K562 (cell line): ENCODE results near the gene UBL7. TPM values are rescaled to one million over a fixed set of nuclear protein-coding genes. Genes with fewer than 3 reads are reported as not detected.
A peak's percentile ranks its signal among the peaks of the same experiment; 100 is the strongest.

ENCODE experiments used
- ATAC-seq: fragments of 200-7000 bp; cut with Tn5 transposase; 3 replicates; pipeline ENCODE4 v1.9.1; 2020; ENCODE audit warnings: moderate library complexity
- BruUV-seq: library from RNA; stranded (reverse); fragments of 400-500 nt; replicated peaks from 2 replicates; lab custom pipeline; 2021; lab: Mats Ljungman, UMichigan
- CTCF ChIA-PET: fragments of 300-600 bp; formaldehyde crosslinking; extraction: SDS; loops from one replicate; lab custom pipeline; 2021; ENCODE audit warnings: low intra/inter-chr PET ratio; lab: Yijun Ruan, JAX
- POLR2A ChIA-PET: fragments of 300-600, 350-650 bp; sonication (Branson Sonifier 250); formaldehyde crosslinking; extraction: SDS; loops from one replicate; lab custom pipeline; 2021; ENCODE audit warnings: antibody characterized with exemption, inconsistent platforms; lab: Yijun Ruan, JAX
- DNase-seq, 4 experiments: peaks; one replicate each; pipeline versions ENCODE4 v3.0.0 to v3.0.0-alpha.2; 2011 to 2018; ENCODE audit warnings: low spot score in 3 of 4, mixed read lengths in 3 of 4; ENCODE audit errors: extremely low read depth in 1 of 4
- FAIRE-seq: peaks from 2 replicates; lab custom pipeline; 2011; peaks lifted over from hg19 to GRCh38; lab: Jason Lieb, UNC
- H2AFZ ChIP-seq: 2 replicates; pipeline ENCODE4 v1.6.0; 2011; ENCODE audit warnings: low read depth, low read length, control low read depth, inconsistent platforms
- H3K27ac ChIP-seq: fragments of 200-600 bp; 3 replicates; pipeline ENCODE4 v1.8.0; 2011; ENCODE audit warnings: low read depth, mild to moderate bottlenecking, control low read depth, inconsistent platforms, low read length, moderate library complexity, mixed read lengths; ENCODE audit errors: extremely low read depth
- H3K27me3 ChIP-seq, 2 experiments: fragments of 300-600 bp in 1 of 2; 2 replicates in 1 of 2; 3 replicates in 1 of 2; pipeline versions ENCODE4 v1.6.0 to v1.8.0; 2011; ENCODE audit warnings: inconsistent platforms in 2 of 2, low read length in 2 of 2, mild to moderate bottlenecking in 1 of 2, mixed read lengths in 1 of 2, moderate library complexity in 1 of 2; ENCODE audit not compliant: control insufficient read depth in 2 of 2, insufficient read depth in 2 of 2
- H3K36me3 ChIP-seq: fragments of 300-600 bp; 3 replicates; pipeline ENCODE4 v1.8.0; 2011; ENCODE audit warnings: mild to moderate bottlenecking, low read length, inconsistent platforms; ENCODE audit not compliant: control insufficient read depth, insufficient read depth
- H3K4me1 ChIP-seq, 2 experiments: fragments of 200-600 bp in 1 of 2; replicated peaks in 1 of 2; 2 replicates in 1 of 2; 3 replicates in 1 of 2; pipeline versions ENCODE4 v1.5.1 to v1.8.0; 2011; ENCODE audit warnings: inconsistent platforms in 2 of 2, low read length in 2 of 2, mild to moderate bottlenecking in 1 of 2, mixed read lengths in 1 of 2, moderate library complexity in 1 of 2; ENCODE audit not compliant: control insufficient read depth in 2 of 2, insufficient read depth in 2 of 2
- H3K4me2 ChIP-seq: 2 replicates; pipeline ENCODE4 v1.6.1; 2011; ENCODE audit warnings: low read length, control low read depth, inconsistent platforms, mixed read lengths; ENCODE audit not compliant: insufficient read depth
- H3K4me3 ChIP-seq: fragments of 200-600 bp; sonication (generic), shearing (Covaris generic); 2 replicates; pipeline ENCODE4 v1.5.1; 2016; ENCODE audit warnings: control low read depth, inconsistent platforms
- H3K79me2 ChIP-seq: fragments of 200-600 bp; 3 replicates; pipeline ENCODE4 v1.8.0; 2011; ENCODE audit warnings: low read length, inconsistent platforms; ENCODE audit not compliant: control insufficient read depth, insufficient read depth
- H3K9ac ChIP-seq, 2 experiments: 2 replicates each; pipeline versions ENCODE4 v1.6.0 to v1.6.1; 2011; ENCODE audit warnings: low read depth in 2 of 2, low read length in 2 of 2, control low read depth in 1 of 2, inconsistent platforms in 1 of 2, mild to moderate bottlenecking in 1 of 2, mixed read lengths in 1 of 2; ENCODE audit not compliant: insufficient read depth in 1 of 2
- H3K9me1 ChIP-seq: one replicate; pipeline ENCODE4 v1.6.0; 2011; ENCODE audit warnings: inconsistent platforms, mild to moderate bottlenecking, low read length, moderate library complexity; ENCODE audit not compliant: control insufficient read depth, insufficient read depth
- H3K9me3 ChIP-seq: replicated peaks from 2 replicates; pipeline ENCODE4 v1.5.1; 2011; ENCODE audit warnings: low read depth, low read length, inconsistent platforms; ENCODE audit not compliant: control insufficient read depth, insufficient read depth
- H4K20me1 ChIP-seq: replicated peaks from 2 replicates; pipeline ENCODE4 v1.6.1; 2011; ENCODE audit warnings: low read length, inconsistent platforms, mixed read lengths; ENCODE audit not compliant: control insufficient read depth, insufficient read depth
- ILK ChIP-seq: fragments of 450-650 bp; IDR thresholded peaks from 2 replicates; pipeline ENCODE4 v1.6.1; 2016; ENCODE audit warnings: missing genetic modification characterization, low read depth, mild to moderate bottlenecking, missing compliant biosample characterization, moderate library complexity, borderline replicate concordance
- KDM5B ChIP-seq: fragments of 200-600 bp; sonication (generic); IDR thresholded peaks from 2 replicates; pipeline ENCODE4 v1.6.1; 2012; ENCODE audit warnings: low read depth, mild to moderate bottlenecking, moderate library complexity, low read length, control low read depth, inconsistent platforms; ENCODE audit not compliant: insufficient replicate concordance
- NELFE ChIP-seq: IDR thresholded peaks from 2 replicates; pipeline ENCODE4 v1.6.1; 2011; ENCODE audit warnings: mild to moderate bottlenecking; ENCODE audit not compliant: insufficient read depth, insufficient read length
- SREBF2 ChIP-seq: sonication (generic); formaldehyde crosslinking; IDR thresholded peaks from 2 replicates; pipeline ENCODE4 v1.4.0; 2020; ENCODE audit warnings: mild to moderate bottlenecking, missing genetic modification reagents
- YBX1 ChIP-seq: fragments of 450-650 bp; IDR thresholded peaks from 2 replicates; pipeline ENCODE4 v1.7.1; 2016; ENCODE audit warnings: mild to moderate bottlenecking
- ZFP36 ChIP-seq: fragments of 150-350 bp; IDR thresholded peaks from 2 replicates; pipeline ENCODE4 v1.6.1; 2018; ENCODE audit warnings: low read length, low read depth; ENCODE audit not compliant: partially characterized antibody
- ZNF232 ChIP-seq: sonication (generic); formaldehyde crosslinking; IDR thresholded peaks from 2 replicates; pipeline ENCODE4 v1.8.0; 2022; ENCODE audit warnings: mild to moderate bottlenecking, missing genetic modification reagents
- WGBS: fragments of 100-300 bp; shearing (Covaris generic); methylation state at CpG from one replicate; pipeline ENCODE4 v1.1.6; 2016; ENCODE audit warnings: low coverage, mixed read lengths; ENCODE audit not compliant: insufficient coverage; ENCODE audit errors: missing lambda C conversion rate; 5-methylcytosine and 5-hydroxymethylcytosine counted together
- in situ Hi-C: fragments of 300-500 bp; cut with MboI; formaldehyde crosslinking; loops from 4 replicates; pipeline ENCODE4 v1.15.0; 2018; ENCODE audit warnings: inconsistent platforms, mixed read lengths
- intact Hi-C: fragments of 100-400 bp; cut with micrococcal nuclease; formaldehyde crosslinking; loops from 2 replicates; pipeline ENCODE4 v1.14.2; 2022
- polyA plus RNA-seq, 8 experiments: library from polyadenylated mRNA; depleted of rRNA in 4 of 8; stranded (reverse) in 5 of 8; unstranded in 3 of 8; fragments of >200 nt; fragmentation: Nextera tagmentation in 2 of 8; fragmentation: Illumina TruSeq in 1 of 8; extraction: Ambion mirVana in 2 of 8; extraction: Trizol in 1 of 8; gene quantifications; 2 replicates each; pipeline versions ENCODE4 v1.2.1 to v1.2.3, GENCODE V29; 2011 to 2014; ENCODE audit warnings: inconsistent platforms in 1 of 8, missing spikeins in 1 of 8
- total RNA-seq, 7 experiments: library from RNA; depleted of rRNA in 6 of 7; stranded (reverse); fragments of >200 nt in 6 of 7; fragmentation: Illumina TruSeq in 2 of 7; extraction: Trizol in 2 of 7; gene quantifications; 2 replicates each; pipeline versions ENCODE4 v1.2.1 to v1.2.3, GENCODE V29; 2011 to 2021; ENCODE audit warnings: low replicate concordance in 1 of 7
- TF ChIP-seq, protein P1 (sequence below): fragments of 250-450 bp; sonication (Bioruptor Pico); IDR thresholded peaks from 2 replicates; pipeline ENCODE4 v1.4.0; 2020; ENCODE audit warnings: borderline replicate concordance
- TF ChIP-seq, protein P2 (sequence below): sonication (generic); formaldehyde crosslinking; IDR thresholded peaks from 2 replicates; pipeline ENCODE4 v1.8.0; 2022; ENCODE audit warnings: mild to moderate bottlenecking, missing genetic modification reagents, borderline replicate concordance

UBL7 gene
- total and polyA plus RNA-seq, 9 of the 15 experiments (the other 6 are each of a cell fraction or from before 2014, with no cell fraction given): 19.2 to 63.4 (median 44.9) TPM

DNA sequence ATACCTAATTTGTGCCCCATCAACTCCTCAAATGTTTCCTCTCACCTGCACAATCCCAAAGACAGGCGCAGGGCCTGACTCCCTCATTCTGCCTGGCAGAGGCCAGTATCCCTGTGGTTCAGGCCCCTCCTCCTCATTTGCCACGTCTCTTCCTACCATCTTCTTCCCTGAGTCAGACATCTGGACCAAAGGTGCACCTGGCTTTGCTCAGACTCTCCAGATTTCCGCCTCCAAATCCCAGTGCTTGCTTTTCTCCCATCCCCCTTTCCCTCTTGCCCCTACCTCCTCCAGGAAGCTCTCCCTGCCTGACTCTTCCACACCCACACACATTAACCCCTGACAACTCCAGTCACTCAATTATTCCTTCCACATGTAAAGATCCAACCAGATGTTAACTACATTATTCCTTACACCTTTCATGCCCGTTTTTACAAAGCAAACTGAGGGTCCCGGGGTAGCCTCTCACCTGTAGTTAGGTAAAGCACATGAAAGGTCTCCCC is 46.8 kb downstream of the UBL7 start:
- Histone ChIP-seq H3K4me3 (no peak overlapping the region), H3K9ac (peak overlapping the region in 1 of 2 experiments; percentile 59; a peak in 1 of 4 replicates), H2AFZ (no peak overlapping the region), H4K20me1 (peaks cover 6% of the 10 kb centered on the region; the same call in 1 of the 2 replicates), H3K79me2 (peaks cover 7% of the 10 kb centered on the region; the same call in 2 of the 3 replicates), H3K9me3 (no peaks in the 10 kb centered on the region), H3K4me2 (no peak overlapping the region), H3K27me3 (no peaks in the 10 kb centered on the region), H3K4me1 (peaks cover 0 to 37% of the 10 kb centered on the region in 2 experiments; a peak in 3 of 5 replicates), H3K9me1 (peaks cover 3% of the 10 kb centered on the region), H3K27ac (no peak overlapping the region), H3K36me3 (peaks cover 87% of the 10 kb centered on the region; the same call in 2 of the 3 replicates)
- CTCF ChIA-PET: no interaction called here
- intact Hi-C loops: no loop called here
- no peak for ATAC-seq
- DNase-seq: no peak
- no peak for TF ChIP-seq SREBF2 (CRISPR knock-in tag)
- peak; percentile 83 for TF ChIP-seq ZFP36
- in situ Hi-C loops: no loop called here
- POLR2A ChIA-PET: interaction anchor here (0.6 to 1.6 kb wide), 2 partner anchors 9 to 17 kb away, joined by 3 to 4 read pairs; no protein-coding TSS in a partner anchor
- no TSS peak for BruUV-seq
- WGBS: 63% methylated on average over 4 of the region's 5 CpGs
- FAIRE-seq: no peak

DNA sequence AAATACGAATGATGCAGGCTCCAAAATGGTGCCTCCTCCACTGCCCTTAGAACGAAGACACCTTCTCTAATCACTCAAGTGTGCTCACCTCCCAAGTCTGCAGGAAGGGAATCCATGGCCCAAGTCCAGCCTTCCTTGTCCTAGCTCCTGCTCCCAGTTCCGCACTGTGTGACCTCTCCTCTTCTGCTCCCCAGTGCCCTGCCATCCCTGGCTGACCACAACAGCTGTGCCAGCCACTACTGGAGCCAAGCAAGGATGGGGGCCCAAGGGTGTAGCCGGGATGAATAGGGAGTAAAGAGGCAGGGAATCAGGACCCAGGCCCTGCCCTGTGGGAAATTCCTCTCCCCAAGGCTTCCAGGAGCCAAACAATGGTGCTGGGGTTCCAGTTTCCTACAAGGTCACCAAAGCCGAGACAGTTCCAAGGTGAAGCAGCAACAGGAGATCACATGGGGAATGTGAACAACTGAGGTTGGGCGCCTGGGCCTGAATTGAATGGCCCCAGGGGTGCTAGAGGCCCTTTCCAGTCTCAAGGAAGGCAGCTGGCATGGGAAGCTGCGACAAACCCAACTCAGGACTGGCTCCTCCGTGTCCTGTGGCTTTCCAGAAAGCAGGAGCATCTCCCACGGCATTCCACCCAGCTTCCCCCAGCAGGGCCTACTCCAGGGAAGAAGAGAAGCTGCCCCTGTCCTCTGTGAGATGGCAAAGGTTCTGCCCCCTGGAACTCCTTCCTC is 47.4 kb downstream of the UBL7 start:
- H3K27ac ChIP-seq: no peak overlapping the region
- BruUV-seq: no TSS peak
- H3K4me3 ChIP-seq: no peak overlapping the region
- no peaks in the 10 kb centered on the region for H3K9me3 ChIP-seq
- peaks cover 6% of the 10 kb centered on the region; the same call in 1 of the 2 replicates for H4K20me1 ChIP-seq
- ATAC-seq: no peak
- H3K4me1 ChIP-seq: peaks cover 3 to 40% of the 10 kb centered on the region in 2 experiments; a peak in 3 of 5 replicates
- H3K79me2 ChIP-seq: 0 out of 3 replicates have a peak, but pooled peaks cover under 1% of the 10 kb centered on the region
- WGBS: 63% methylated on average over 9 of the region's 9 CpGs
- DNase-seq: no peak
- peaks cover 82% of the 10 kb centered on the region; the same call in 2 of the 3 replicates for H3K36me3 ChIP-seq
- ChIA-PET CTCF (no interaction called here), POLR2A (interaction anchor here (0.6 to 3.5 kb wide), 4 partner anchors 8 to 457 kb away, joined by 3 to 24 read pairs (median 5); no protein-coding TSS in a partner anchor)
- no peak for FAIRE-seq
- in situ Hi-C loops: no loop called here
- no peak overlapping the region for H2AFZ ChIP-seq
- H3K9me1 ChIP-seq: peaks cover 3% of the 10 kb centered on the region
- H3K27me3 ChIP-seq: no peaks in the 10 kb centered on the region
- intact Hi-C loops: no loop called here
- H3K4me2 ChIP-seq: no peak overlapping the region
- H3K9ac ChIP-seq: peak overlapping the region in 1 of 2 experiments; percentile 59; a peak in 2 of 4 replicates
- TF ChIP-seq ZNF232 (CRISPR knock-in tag): no peak
- TF ChIP-seq ILK (tag): no peak
- TF ChIP-seq, protein P1, sequence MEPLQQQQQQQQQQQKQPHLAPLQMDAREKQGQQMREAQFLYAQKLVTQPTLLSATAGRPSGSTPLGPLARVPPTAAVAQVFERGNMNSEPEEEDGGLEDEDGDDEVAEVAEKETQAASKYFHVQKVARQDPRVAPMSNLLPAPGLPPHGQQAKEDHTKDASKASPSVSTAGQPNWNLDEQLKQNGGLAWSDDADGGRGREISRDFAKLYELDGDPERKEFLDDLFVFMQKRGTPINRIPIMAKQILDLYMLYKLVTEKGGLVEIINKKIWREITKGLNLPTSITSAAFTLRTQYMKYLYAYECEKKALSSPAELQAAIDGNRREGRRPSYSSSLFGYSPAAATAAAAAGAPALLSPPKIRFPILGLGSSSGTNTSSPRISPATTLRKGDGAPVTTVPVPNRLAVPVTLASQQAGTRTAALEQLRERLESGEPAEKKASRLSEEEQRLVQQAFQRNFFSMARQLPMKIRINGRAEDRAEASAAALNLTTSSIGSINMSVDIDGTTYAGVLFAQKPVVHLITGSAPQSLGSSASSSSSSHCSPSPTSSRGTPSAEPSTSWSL (CRISPR knock-in tag): no peak
- TF ChIP-seq, protein P2, sequence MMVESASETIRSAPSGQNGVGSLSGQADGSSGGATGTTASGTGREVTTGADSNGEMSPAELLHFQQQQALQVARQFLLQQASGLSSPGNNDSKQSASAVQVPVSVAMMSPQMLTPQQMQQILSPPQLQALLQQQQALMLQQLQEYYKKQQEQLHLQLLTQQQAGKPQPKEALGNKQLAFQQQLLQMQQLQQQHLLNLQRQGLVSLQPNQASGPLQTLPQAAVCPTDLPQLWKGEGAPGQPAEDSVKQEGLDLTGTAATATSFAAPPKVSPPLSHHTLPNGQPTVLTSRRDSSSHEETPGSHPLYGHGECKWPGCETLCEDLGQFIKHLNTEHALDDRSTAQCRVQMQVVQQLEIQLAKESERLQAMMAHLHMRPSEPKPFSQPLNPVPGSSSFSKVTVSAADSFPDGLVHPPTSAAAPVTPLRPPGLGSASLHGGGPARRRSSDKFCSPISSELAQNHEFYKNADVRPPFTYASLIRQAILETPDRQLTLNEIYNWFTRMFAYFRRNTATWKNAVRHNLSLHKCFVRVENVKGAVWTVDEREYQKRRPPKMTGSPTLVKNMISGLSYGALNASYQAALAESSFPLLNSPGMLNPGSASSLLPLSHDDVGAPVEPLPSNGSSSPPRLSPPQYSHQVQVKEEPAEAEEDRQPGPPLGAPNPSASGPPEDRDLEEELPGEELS (CRISPR knock-in tag): no peak
- no peak for TF ChIP-seq NELFE
- no peak for TF ChIP-seq KDM5B
- TF ChIP-seq YBX1: no peak
